Measurements from ENCODE around the gene ABHD11. TPM values are rescaled to one million over a fixed set of nuclear protein-coding genes. Genes with fewer than 3 reads are reported as not detected.

Gene ABHD11
- total RNA-seq, 1 experiment from 2014 or later, result 74.4 TPM

DNA sequence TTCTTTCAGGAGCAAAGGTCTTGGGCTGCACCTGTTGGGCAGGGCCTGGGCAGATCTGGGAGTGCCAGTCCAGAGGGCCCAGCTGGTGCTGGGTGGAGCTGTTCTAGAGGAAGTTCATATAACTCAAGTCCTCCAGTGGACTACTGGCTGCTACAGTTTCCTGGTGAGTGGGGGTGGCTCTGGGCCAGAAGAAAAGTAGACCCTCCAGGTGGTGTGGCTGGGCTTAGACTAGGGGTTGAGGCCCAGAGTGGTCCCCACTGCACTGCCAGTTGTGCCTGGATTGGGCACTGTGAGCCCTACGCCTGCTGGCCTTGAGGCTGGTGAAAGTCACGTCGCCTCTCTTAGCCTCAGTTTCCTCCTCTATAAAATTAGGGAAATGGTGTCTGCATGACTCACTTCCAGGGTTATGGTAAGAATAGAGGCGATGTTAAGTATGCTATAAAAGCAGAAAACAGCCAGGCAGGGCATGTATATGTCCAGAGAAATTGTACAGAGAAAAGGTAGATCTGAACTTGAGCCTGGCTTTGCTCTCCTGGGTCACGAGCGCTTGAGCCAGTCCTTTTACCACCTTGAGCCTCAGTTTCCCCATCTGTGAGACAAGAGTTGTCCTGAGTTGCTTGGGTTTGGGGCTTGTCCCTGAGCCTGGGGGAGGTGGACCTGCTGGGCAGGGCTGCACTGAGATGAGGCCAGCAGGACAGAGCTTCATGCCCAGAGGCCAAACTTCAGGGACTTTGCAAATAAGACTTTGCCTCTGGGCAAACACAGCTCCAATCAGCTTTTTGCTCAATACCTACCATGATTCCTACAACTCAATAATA, 35.3 kb upstream of the ABHD11 start:
- Histone ChIP-seq H3F3A (ENCODE audit: insufficient read depth, low read depth) (peaks cover 8% of the 10 kb centered on the region; the same call in 1 of the 2 replicates), H4K20me1 (ENCODE audit: insufficient read depth) (no peaks in the 10 kb centered on the region), H3K4me2 (peak overlapping the region; percentile 38), H3K9me2 (ENCODE audit: insufficient read depth) (no peaks in the 10 kb centered on the region), H3K27ac (peak overlapping the region; percentile 8; the same call in 1 of the 2 replicates), H2AFZ (no peak overlapping the region), H3K36me3 (ENCODE audit: low read depth) (no peaks in the 10 kb centered on the region), H3K4me3 (no peak overlapping the region), H3K79me2 (ENCODE audit: low read depth) (no peaks in the 10 kb centered on the region), H3K9me3 (ENCODE audit: insufficient read depth, low read depth) (no peaks in the 10 kb centered on the region), H3K27me3 (ENCODE audit: insufficient read depth, low read depth) (no peaks in the 10 kb centered on the region), H3K4me1 (replicated peaks; ENCODE audit: insufficient read depth) (peaks cover 23% of the 10 kb centered on the region)
- intact Hi-C loops (cut with micrococcal nuclease; ENCODE audit: unreplicated experiment), result no loop called here
- POLR2A ChIA-PET (ENCODE audit: unreplicated experiment), result no interaction called here
- DNase-seq, result peak in 1 of 2 experiments; percentile 25
- no TSS peak for BruUV-seq (replicated peaks)
- CTCF ChIA-PET, result interaction anchor here (0.5 to 0.7 kb wide), 2 partner anchors 31 to 48 kb away, joined by 3 to 5 read pairs; no protein-coding TSS in a partner anchor
- no peak for TF ChIP-seq EZH2 (IDR thresholded peaks at IDR 0.05; ENCODE audit: low read depth)
- TF ChIP-seq, protein P1, sequence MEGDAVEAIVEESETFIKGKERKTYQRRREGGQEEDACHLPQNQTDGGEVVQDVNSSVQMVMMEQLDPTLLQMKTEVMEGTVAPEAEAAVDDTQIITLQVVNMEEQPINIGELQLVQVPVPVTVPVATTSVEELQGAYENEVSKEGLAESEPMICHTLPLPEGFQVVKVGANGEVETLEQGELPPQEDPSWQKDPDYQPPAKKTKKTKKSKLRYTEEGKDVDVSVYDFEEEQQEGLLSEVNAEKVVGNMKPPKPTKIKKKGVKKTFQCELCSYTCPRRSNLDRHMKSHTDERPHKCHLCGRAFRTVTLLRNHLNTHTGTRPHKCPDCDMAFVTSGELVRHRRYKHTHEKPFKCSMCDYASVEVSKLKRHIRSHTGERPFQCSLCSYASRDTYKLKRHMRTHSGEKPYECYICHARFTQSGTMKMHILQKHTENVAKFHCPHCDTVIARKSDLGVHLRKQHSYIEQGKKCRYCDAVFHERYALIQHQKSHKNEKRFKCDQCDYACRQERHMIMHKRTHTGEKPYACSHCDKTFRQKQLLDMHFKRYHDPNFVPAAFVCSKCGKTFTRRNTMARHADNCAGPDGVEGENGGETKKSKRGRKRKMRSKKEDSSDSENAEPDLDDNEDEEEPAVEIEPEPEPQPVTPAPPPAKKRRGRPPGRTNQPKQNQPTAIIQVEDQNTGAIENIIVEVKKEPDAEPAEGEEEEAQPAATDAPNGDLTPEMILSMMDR (conservative IDR thresholded peaks at IDR 0.05), result no peak

DNA sequence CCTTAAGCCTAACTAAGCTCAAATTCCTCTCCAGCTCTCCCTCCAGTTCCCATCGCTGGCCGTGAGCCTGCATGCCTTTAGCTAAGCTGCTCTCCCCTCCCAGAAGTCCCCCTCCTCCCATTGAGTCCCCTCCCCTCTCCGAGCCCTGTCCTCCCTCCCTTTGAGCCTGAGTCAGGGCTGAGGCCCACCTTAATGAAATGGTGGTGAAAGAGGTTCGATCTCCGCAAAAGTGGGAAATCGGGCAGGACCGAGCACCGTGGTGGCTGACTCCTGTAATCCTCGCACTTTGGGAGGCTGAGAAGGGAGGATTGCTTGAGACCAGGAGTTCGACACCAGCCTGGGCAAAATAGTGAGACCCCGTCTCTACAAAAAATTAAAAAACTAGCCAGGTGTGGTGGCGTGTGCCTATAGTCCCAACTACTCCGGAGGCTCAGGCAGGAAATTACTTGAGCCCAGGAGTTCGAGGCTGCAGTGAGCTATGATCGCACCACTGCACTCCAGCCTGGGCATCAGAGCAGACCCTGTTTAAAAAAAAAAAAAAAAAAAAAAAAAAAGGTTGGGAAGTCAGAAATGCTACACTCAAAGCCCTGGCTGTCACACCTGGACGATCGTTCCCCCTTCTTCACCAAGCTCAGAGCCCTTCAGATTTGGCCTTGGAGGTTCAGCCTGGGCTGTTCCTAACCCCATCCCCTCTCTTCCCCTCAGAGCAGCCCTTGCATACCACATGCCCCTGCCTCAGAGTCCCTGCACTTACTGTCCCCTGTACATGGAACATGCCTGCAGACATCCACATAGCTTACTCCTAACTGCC, 32.5 kb upstream of the ABHD11 start:
- Histone ChIP-seq H3K4me3 (peak overlapping the region; percentile 66; the same call in 1 of the 2 replicates), H3F3A (ENCODE audit: insufficient read depth, low read depth) (peaks cover 8% of the 10 kb centered on the region; the same call in 1 of the 2 replicates), H4K20me1 (ENCODE audit: insufficient read depth) (no peaks in the 10 kb centered on the region), H3K79me2 (ENCODE audit: low read depth) (no peaks in the 10 kb centered on the region), H3K36me3 (ENCODE audit: low read depth) (no peaks in the 10 kb centered on the region), H3K27ac (peak overlapping the region; percentile 13; the same call in 1 of the 2 replicates), H3K27me3 (ENCODE audit: insufficient read depth, low read depth) (no peaks in the 10 kb centered on the region), H3K9me2 (ENCODE audit: insufficient read depth) (no peaks in the 10 kb centered on the region), H3K4me1 (replicated peaks; ENCODE audit: insufficient read depth) (peaks cover 23% of the 10 kb centered on the region), H3K4me2 (peak overlapping the region; percentile 79), H3K9me3 (ENCODE audit: insufficient read depth, low read depth) (no peaks in the 10 kb centered on the region), H2AFZ (peak overlapping the region; percentile 84)
- CTCF ChIA-PET, result interaction anchor here (0.5 to 0.6 kb wide), 2 partner anchors 33 to 46 kb away, joined by 3 to 5 read pairs; no protein-coding TSS in a partner anchor
- DNase-seq, result no peak
- intact Hi-C loops (cut with micrococcal nuclease; ENCODE audit: unreplicated experiment), result loop anchor here (1.0 to 2.0 kb wide), 5 partner anchors 22 to 80 kb away; partner anchors contain the start of gene CLDN4
- POLR2A ChIA-PET (ENCODE audit: unreplicated experiment), result interaction anchor here (0.5 to 2.0 kb wide), 7 partner anchors 33 to 309 kb away, joined by 3 to 7 read pairs (median 6); partner anchors contain the start of gene ABHD11
- no TSS peak for BruUV-seq (replicated peaks)
- TF ChIP-seq, protein P1 (conservative IDR thresholded peaks at IDR 0.05), result no peak
- no peak for TF ChIP-seq EZH2 (IDR thresholded peaks at IDR 0.05; ENCODE audit: low read depth)

Measured in PC-9 (cell line).